Natural killer cell (primary cell): ENCODE measurements around the gene LMNA. TPM values are rescaled to one million over a fixed set of nuclear protein-coding genes. Genes with fewer than 3 reads are reported as not detected.

Experiments used
- ATAC-seq, 3 donors: fragments of 150-1000 bp in 2 of 3; fragments of 200-7000 bp in 1 of 3; cut with Tn5 transposase; 1 replicate in 1 of 3; 2 replicates in 2 of 3; pipeline ENCODE4 v1.10.0; 2021; ENCODE audit warnings: mild to moderate bottlenecking in 2 of 3, moderate library complexity in 2 of 3
- DNase-seq, 2 donors: peaks; one replicate each; pipeline versions ENCODE4 v3.0.0 to v3.0.0-alpha.2; 2013 to 2021; ENCODE audit warnings: mixed read lengths in 1 of 2
- H3K27ac ChIP-seq: one replicate; pipeline ENCODE4 v1.5.1; 2013; ENCODE audit warnings: mild to moderate bottlenecking, low read length
- H3K27me3 ChIP-seq: one replicate; pipeline ENCODE4 v1.6.1; 2013; ENCODE audit warnings: low read length; ENCODE audit not compliant: control insufficient read depth, insufficient read depth
- H3K36me3 ChIP-seq: one replicate; pipeline ENCODE4 v1.6.1; 2013; ENCODE audit warnings: low read length; ENCODE audit not compliant: control insufficient read depth, insufficient read depth
- H3K4me1 ChIP-seq: one replicate; pipeline ENCODE4 v1.6.1; 2013; ENCODE audit warnings: low read length; ENCODE audit not compliant: control insufficient read depth, insufficient read depth
- H3K4me3 ChIP-seq: one replicate; pipeline ENCODE4 v1.5.1; 2013; ENCODE audit warnings: low read length
- H3K9me3 ChIP-seq: one replicate; pipeline ENCODE4 v1.6.1; 2013; ENCODE audit warnings: low read length; ENCODE audit not compliant: control insufficient read depth, insufficient read depth
- H3K27ac Mint-ChIP-seq, 2 donors: one replicate each; pipeline ENCODE4 v1.8.0; 2022; ENCODE audit warnings: mild to moderate bottlenecking in 2 of 2, mixed read lengths in 2 of 2, moderate library complexity in 1 of 2
- H3K27me3 Mint-ChIP-seq, 2 donors: one replicate each; pipeline ENCODE4 v1.8.0; 2022; ENCODE audit warnings: low read depth in 2 of 2, mixed read lengths in 2 of 2
- H3K36me3 Mint-ChIP-seq: one replicate; pipeline ENCODE4 v1.8.0; 2022; ENCODE audit warnings: mixed read lengths
- H3K4me1 Mint-ChIP-seq, 2 donors: one replicate each; pipeline ENCODE4 v1.8.0; 2022; ENCODE audit warnings: mixed read lengths in 2 of 2
- H3K4me3 Mint-ChIP-seq: one replicate; pipeline ENCODE4 v1.8.0; 2022; ENCODE audit warnings: mild to moderate bottlenecking, moderate library complexity, mixed read lengths
- H3K9me3 Mint-ChIP-seq, 2 donors: one replicate each; pipeline ENCODE4 v1.8.0; 2022; ENCODE audit warnings: mixed read lengths in 2 of 2
- CTCF ChIP-seq: fragments of 200-600 bp; IDR thresholded peaks from one replicate; pipeline ENCODE4 v1.8.0; 2022; ENCODE audit warnings: antibody characterized with exemption
- WGBS: methylation state at CpG from one replicate; pipeline ENCODE4 v1.1.7; 2013; ENCODE audit warnings: missing lambda C conversion rate; ENCODE audit not compliant: insufficient coverage; 5-methylcytosine and 5-hydroxymethylcytosine counted together
- intact Hi-C: fragments of 100-400 bp; cut with micrococcal nuclease; formaldehyde crosslinking; loops from one replicate; pipeline ENCODE4 v1.14.2; 2022
- total RNA-seq, 4 donors: library from RNA; stranded (reverse); fragments of 120-200 nt in 1 of 4; gene quantifications; one replicate each; pipeline versions ENCODE4 v1.2.3 to v1.2.4, GENCODE V29; 2013 to 2022

Gene LMNA
- total RNA-seq, 3 donors from 2014 or later (not counting 1 experiment from before 2014, with no cell fraction given) = 201 to 504 (median 273) TPM

- no peaks in the 10 kb centered on the region for H3K27me3 ChIP-seq
- H3K27ac Mint-ChIP-seq = no peak overlapping the region
Observed at GRCh38 chr1:156090138-156090839, 24.2 kb upstream of the LMNA start.

GRCh38 chr1:156090840-156091188 is 23.7 kb upstream of the LMNA start:
- no peaks in the 10 kb centered on the region for H3K9me3 Mint-ChIP-seq
- TF ChIP-seq CTCF = peak; percentile 89
- WGBS = 50% methylated on average over 14 of the region's 14 CpGs
- Histone ChIP-seq H3K4me1 (peaks cover 11% of the 10 kb centered on the region), H3K9me3 (no peaks in the 10 kb centered on the region), H3K27ac (no peak overlapping the region), H3K27me3 (no peaks in the 10 kb centered on the region), H3K4me3 (no peak overlapping the region), H3K36me3 (no peaks in the 10 kb centered on the region)
- ATAC-seq (peak; percentile 84 to 99 (median 95)), DNase-seq (peak; percentile 83 to 94)
- peaks cover 0 to 10% of the 10 kb centered on the region in 2 donors for H3K4me1 Mint-ChIP-seq
- H3K27me3 Mint-ChIP-seq = peaks cover 11 to 13% of the 10 kb centered on the region in 2 donors
- H3K27ac Mint-ChIP-seq = no peak overlapping the region
- H3K36me3 Mint-ChIP-seq = no peaks in the 10 kb centered on the region
- no peak overlapping the region for H3K4me3 Mint-ChIP-seq
- intact Hi-C loops = loop anchor here (1.0 to 5.0 kb wide), 3 partner anchors 39 to 356 kb away; no protein-coding TSS in a partner anchor

More at GRCh38 chr1:156090138-156090839, 24.2 kb upstream of the LMNA start:
- intact Hi-C loops = loop anchor here (1.0 to 5.0 kb wide), 3 partner anchors 40 to 357 kb away; no protein-coding TSS in a partner anchor
- Histone ChIP-seq H3K9me3 (no peaks in the 10 kb centered on the region), H3K36me3 (no peaks in the 10 kb centered on the region), H3K27ac (no peak overlapping the region), H3K4me1 (peaks cover 6% of the 10 kb centered on the region), H3K4me3 (no peak overlapping the region)
- no peak overlapping the region for H3K4me3 Mint-ChIP-seq
- H3K27me3 Mint-ChIP-seq = peaks cover 12 to 13% of the 10 kb centered on the region in 2 donors
- WGBS = 26% methylated on average over 5 of the region's 5 CpGs
- peaks cover 0 to 8% of the 10 kb centered on the region in 2 donors for H3K4me1 Mint-ChIP-seq
- ATAC-seq = peak in 2 of 3 donors; percentile 28 to 30
- TF ChIP-seq CTCF = no peak
- no peaks in the 10 kb centered on the region for H3K9me3 Mint-ChIP-seq
- DNase-seq = no peak
- H3K36me3 Mint-ChIP-seq = no peaks in the 10 kb centered on the region

- intact Hi-C loops = loop anchor here (5.0 kb wide), 1 partner anchor 356 kb away; no protein-coding TSS in a partner anchor
- DNase-seq = no peak
Observed at GRCh38 chr1:156091610-156092009, 22.9 kb upstream of the LMNA start.

More at GRCh38 chr1:156091610-156092009, 22.9 kb upstream of the LMNA start:
- ATAC-seq = no peak
- peaks cover 19% of the 10 kb centered on the region for H3K4me1 ChIP-seq
- Mint-ChIP-seq H3K4me3 (no peak overlapping the region), H3K27me3 (peaks cover 11 to 12% of the 10 kb centered on the region in 2 donors), H3K27ac (no peak overlapping the region), H3K9me3 (no peaks in the 10 kb centered on the region), H3K4me1 (peaks cover 7 to 18% of the 10 kb centered on the region in 2 donors), H3K36me3 (no peaks in the 10 kb centered on the region)
- no peaks in the 10 kb centered on the region for H3K36me3 ChIP-seq
- H3K27me3 ChIP-seq = no peaks in the 10 kb centered on the region
- TF ChIP-seq CTCF = no peak
- H3K27ac ChIP-seq = no peak overlapping the region
- 81% methylated on average over 2 of the region's 2 CpGs for WGBS
- H3K4me3 ChIP-seq = no peak overlapping the region
- H3K9me3 ChIP-seq = no peaks in the 10 kb centered on the region
